Measurements from ENCODE around the gene FAM200B. TPM values are rescaled to one million over a fixed set of nuclear protein-coding genes. Genes with fewer than 3 reads are reported as not detected.

Gene FAM200B
- total and polyA plus RNA-seq, 2 of the 4 experiments (the other 2 are of a cell fraction), result 16.7 to 18.5 TPM

DNA sequence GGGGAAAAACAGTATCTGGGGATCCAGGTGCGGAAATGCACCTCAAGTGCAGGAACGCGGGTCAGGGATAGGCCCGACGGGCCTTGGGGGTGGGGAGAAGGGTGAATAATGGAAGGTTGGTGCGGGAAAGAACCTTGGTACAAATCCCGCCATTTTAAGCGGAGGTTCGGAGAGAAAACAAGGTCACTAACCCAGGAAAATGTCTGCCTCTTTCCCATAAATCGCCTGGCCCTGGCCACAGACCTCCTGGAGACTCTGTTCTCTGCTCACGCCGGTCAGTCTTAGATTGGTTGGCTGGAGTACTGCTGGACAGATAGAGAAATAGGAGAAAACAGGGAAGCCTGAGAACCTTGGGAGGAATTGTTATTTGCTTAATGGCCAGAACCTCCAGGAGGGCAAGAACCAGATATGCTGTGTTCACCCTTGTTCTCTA lies 25.6 kb upstream of the FAM200B start:
- peak overlapping the region; percentile 97 for H2AK9ac ChIP-seq (replicated peaks; ENCODE audit: low read depth, low read length, poor library complexity)
- H4K8ac ChIP-seq (ENCODE audit: low read depth in 2 of 2, low read length in 2 of 2), result peak overlapping the region; percentile 88 to 100
- TF ChIP-seq CHD1 (IDR thresholded peaks at IDR 0.05; ENCODE audit: low read depth, low read length), result no peak
- TF ChIP-seq MXI1 (IDR thresholded peaks at IDR 0.05; ENCODE audit: borderline replicate concordance, low read depth, low read length), result no peak
- TF ChIP-seq MAZ (IDR thresholded peaks at IDR 0.05; ENCODE audit: borderline replicate concordance, low read depth, low read length), result no peak
- no peak for TF ChIP-seq NFE2L2 (IDR thresholded peaks at IDR 0.05; ENCODE audit: low read depth, low read length)
- TF ChIP-seq RCOR1 (IDR thresholded peaks at IDR 0.05; ENCODE audit: insufficient replicate concordance, low read length), result no peak
- TF ChIP-seq BHLHE40 (IDR thresholded peaks at IDR 0.05; ENCODE audit: low read depth, low read length), result no peak
- TF ChIP-seq POLR2A (IDR thresholded peaks at IDR 0.05; ENCODE audit: low read depth, low read length), result no peak
- no peak for TF ChIP-seq CEBPB (IDR thresholded peaks at IDR 0.05; ENCODE audit: low read depth, low read length)
- TF ChIP-seq RAD21 (IDR thresholded peaks at IDR 0.05; ENCODE audit: low read length), result no peak
- TF ChIP-seq, protein P1, sequence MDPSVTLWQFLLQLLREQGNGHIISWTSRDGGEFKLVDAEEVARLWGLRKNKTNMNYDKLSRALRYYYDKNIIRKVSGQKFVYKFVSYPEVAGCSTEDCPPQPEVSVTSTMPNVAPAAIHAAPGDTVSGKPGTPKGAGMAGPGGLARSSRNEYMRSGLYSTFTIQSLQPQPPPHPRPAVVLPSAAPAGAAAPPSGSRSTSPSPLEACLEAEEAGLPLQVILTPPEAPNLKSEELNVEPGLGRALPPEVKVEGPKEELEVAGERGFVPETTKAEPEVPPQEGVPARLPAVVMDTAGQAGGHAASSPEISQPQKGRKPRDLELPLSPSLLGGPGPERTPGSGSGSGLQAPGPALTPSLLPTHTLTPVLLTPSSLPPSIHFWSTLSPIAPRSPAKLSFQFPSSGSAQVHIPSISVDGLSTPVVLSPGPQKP (IDR thresholded peaks at IDR 0.05; ENCODE audit: borderline replicate concordance, low read depth, low read length), result no peak
- TF ChIP-seq CTCF (conservative IDR thresholded peaks at IDR 0.05; ENCODE audit: low read depth, low read length), result no peak
- TF ChIP-seq MAFK (IDR thresholded peaks at IDR 0.05; ENCODE audit: low read depth, low read length), result no peak
- in situ Hi-C loops (cut with MboI; ENCODE audit: low sequenced_read_pairs), result no loop called here
- peaks cover 17% of the 10 kb centered on the region for H3K4me1 ChIP-seq (ENCODE audit: control insufficient read depth, insufficient read depth, low read length)
- peak overlapping the region; percentile 97 for H2BK5ac ChIP-seq (ENCODE audit: low read depth, low read length, poor library complexity, severe bottlenecking)
- no peaks in the 10 kb centered on the region for H3K27me3 ChIP-seq (ENCODE audit: control insufficient read depth, insufficient read depth, low read length)
- peaks cover 7 to 23% of the 10 kb centered on the region in 2 experiments; a peak in 3 of 4 replicates for H3K79me1 ChIP-seq (ENCODE audit: low read depth in 1 of 2, low read length in 2 of 2)
- H3K36me3 ChIP-seq (ENCODE audit: control insufficient read depth, insufficient read depth, low read length), result no peaks in the 10 kb centered on the region
- H3K9me3 ChIP-seq (ENCODE audit: control insufficient read depth, insufficient read depth, low read length), result no peaks in the 10 kb centered on the region
- H3K9me1 ChIP-seq (ENCODE audit: insufficient read depth, low read length), result no peaks in the 10 kb centered on the region
- ChIA-PET CTCF (no interaction called here), POLR2A (ENCODE audit: unreplicated experiment) (no interaction called here)
- peak overlapping the region; percentile 99 for H2AFZ ChIP-seq (replicated peaks; ENCODE audit: low read length, poor library complexity)
- ATAC-seq (ENCODE audit: low read depth) (no peak), DNase-seq (no peak)
- peaks cover 15% of the 10 kb centered on the region; the same call in 1 of the 2 replicates for H4K20me1 ChIP-seq (ENCODE audit: insufficient read depth, low read length)
- H3K56ac ChIP-seq (ENCODE audit: extremely low read depth, insufficient read depth, low read length), result no peak overlapping the region
- H4K5ac ChIP-seq (ENCODE audit: low read depth, low read length), result peak overlapping the region; percentile 100
- H3K14ac ChIP-seq (replicated peaks; ENCODE audit: low read depth, low read length), result peak overlapping the region; percentile 22; the same call in 1 of the 2 replicates
- H4K91ac ChIP-seq (ENCODE audit: insufficient read depth, low read depth, low read length), result peak overlapping the region; percentile 99
- H3K27ac ChIP-seq (ENCODE audit: insufficient read depth, low read length), result peak overlapping the region; percentile 97
- dilution Hi-C loops (cut with HindIII; ENCODE audit: low sequenced_read_pairs, unreplicated experiment), result no loop called here
- no peak overlapping the region for H2BK15ac ChIP-seq (ENCODE audit: low read depth, low read length)
- peak overlapping the region; percentile 93; the same call in 1 of the 2 replicates for H3K9ac ChIP-seq (ENCODE audit: low read depth, low read length)
- H3K4ac ChIP-seq (ENCODE audit: low read depth, low read length), result peak overlapping the region; percentile 100
- H2BK20ac ChIP-seq (ENCODE audit: low read depth, low read length), result no peak overlapping the region
- intact Hi-C loops (cut with micrococcal nuclease), result no loop called here
- peak overlapping the region; percentile 10 for H2AK5ac ChIP-seq (ENCODE audit: low read depth, low read length)
- H3K23ac ChIP-seq (ENCODE audit: low read depth, low read length), result peak overlapping the region; percentile 74; the same call in 1 of the 2 replicates
- H3K4me3 ChIP-seq (ENCODE audit: insufficient read depth, low read depth, low read length), result no peak overlapping the region
- peak overlapping the region; percentile 25 for H3K4me2 ChIP-seq (ENCODE audit: low read depth, low read length)
- no TSS peak for BruUV-seq (replicated peaks)
- H3K18ac ChIP-seq (ENCODE audit: low read depth, low read length), result no peak overlapping the region; the same call in 1 of the 2 replicates
- 80% methylated on average over 1 of the region's 12 CpGs; no CpG with 5 or more reads in 1 of the 2 experiments for WGBS, 2 experiments (ENCODE audit: extremely low coverage in 2 of 2, insufficient read length in 1 of 2)
- H2BK120ac ChIP-seq (ENCODE audit: low read depth, low read length), result peak overlapping the region; percentile 99

Data from IMR-90 (cell line).